Activated CD8-positive, alpha-beta T cell treated with anti-CD3 and anti-CD28 coated beads for 36 hours (primary cell): ENCODE results near the gene AOPEP. TPM values are rescaled to one million over a fixed set of nuclear protein-coding genes. Genes with fewer than 3 reads are reported as not detected.
"Not testable (repeated sequence)": the region's sequence is repeated elsewhere in the genome, so short reads cannot be mapped to it uniquely, and the experiment has no call there.

Experiments used
- ATAC-seq: fragments of 200-7000 bp; cut with Tn5 transposase; one replicate; pipeline ENCODE4 v1.10.0; 2021; ENCODE audit warnings: mild to moderate bottlenecking, moderate library complexity
- CTCF ChIA-PET: fragments of 350-600 bp; sonication (Branson Sonifier 250); formaldehyde crosslinking; loops from one replicate; lab custom pipeline; 2021; ENCODE audit warnings: antibody characterized with exemption; lab: Charles Lee
- POLR2A ChIA-PET: fragments of 350-600 bp; sonication (Branson Sonifier 250); formaldehyde crosslinking; loops from one replicate; lab custom pipeline; 2021; ENCODE audit warnings: antibody characterized with exemption; lab: Charles Lee
- DNase-seq: peaks from one replicate; pipeline ENCODE4 v3.0.0-alpha.2; 2020
- H3K27ac Mint-ChIP-seq: one replicate; pipeline ENCODE4 v1.8.0; 2021; ENCODE audit warnings: mild to moderate bottlenecking, mixed read lengths
- H3K27me3 Mint-ChIP-seq: one replicate; pipeline ENCODE4 v1.8.0; 2021; ENCODE audit warnings: mixed read lengths
- H3K36me3 Mint-ChIP-seq: one replicate; pipeline ENCODE4 v1.8.0; 2021; ENCODE audit warnings: low read depth, mixed read lengths
- H3K4me1 Mint-ChIP-seq: one replicate; pipeline ENCODE4 v1.8.0; 2021; ENCODE audit warnings: low read depth, mixed read lengths
- H3K4me3 Mint-ChIP-seq: one replicate; pipeline ENCODE4 v1.8.0; 2021; ENCODE audit warnings: mild to moderate bottlenecking, moderate library complexity, mixed read lengths
- H3K9me3 Mint-ChIP-seq: one replicate; pipeline ENCODE4 v1.8.0; 2021; ENCODE audit warnings: mixed read lengths
- CTCF ChIP-seq: fragments of 200-600 bp; IDR thresholded peaks from one replicate; pipeline ENCODE4 v1.8.0; 2022; ENCODE audit warnings: antibody characterized with exemption, mild to moderate bottlenecking
- intact Hi-C: fragments of 100-400 bp; cut with micrococcal nuclease; formaldehyde crosslinking; loops from one replicate; pipeline ENCODE4 v1.10.0; 2022
- total RNA-seq, 2 experiments: library from RNA; stranded (reverse); gene quantifications; one replicate each; pipeline ENCODE4 v1.2.3, GENCODE V29; 2021

The AOPEP gene
- total RNA-seq, 2 experiments from 2014 or later = 7.1 to 8.7 TPM

DNA sequence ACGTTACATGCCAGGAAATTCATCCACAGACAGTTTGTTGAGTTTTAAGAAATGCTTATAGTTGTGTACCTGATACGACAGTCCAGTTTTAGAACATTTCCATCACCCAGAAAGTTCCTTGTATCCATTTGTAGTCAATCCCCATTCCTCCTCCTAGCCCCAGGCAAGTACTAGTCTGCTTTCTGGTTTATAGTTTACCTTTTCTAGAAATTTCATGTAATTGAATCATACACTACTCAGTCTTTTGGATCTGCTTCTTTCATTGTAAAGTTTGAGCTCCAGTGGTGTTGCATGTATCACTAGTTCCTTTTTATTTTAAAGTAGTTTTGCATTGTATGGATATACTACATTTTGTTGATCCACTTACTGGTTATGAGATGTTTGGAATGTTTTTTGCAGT, 291.2 kb downstream of the AOPEP start:
- intact Hi-C loops = no loop called here
- DNase-seq = no peak
- no peak for ATAC-seq
- no peak for TF ChIP-seq CTCF
- CTCF ChIA-PET = no interaction called here
- POLR2A ChIA-PET = no interaction called here
- Mint-ChIP-seq H3K4me1 (peaks cover 2% of the 10 kb centered on the region), H3K27ac (no peak overlapping the region), H3K36me3 (peaks cover 2% of the 10 kb centered on the region), H3K9me3 (no peaks in the 10 kb centered on the region), H3K27me3 (no peaks in the 10 kb centered on the region), H3K4me3 (no peak overlapping the region)

GRCh38 chr9:95018099-95018936, 291.8 kb downstream of the AOPEP start:
- H3K36me3 Mint-ChIP-seq = peaks cover 2% of the 10 kb centered on the region
- ATAC-seq = peak; percentile 86
- no peak overlapping the region for H3K4me3 Mint-ChIP-seq
- H3K27me3 Mint-ChIP-seq = no peaks in the 10 kb centered on the region
- intact Hi-C loops = no loop called here
- no peaks in the 10 kb centered on the region for H3K9me3 Mint-ChIP-seq
- CTCF ChIA-PET = no interaction called here
- no peak overlapping the region for H3K27ac Mint-ChIP-seq
- POLR2A ChIA-PET = no interaction called here
- peaks cover 2% of the 10 kb centered on the region for H3K4me1 Mint-ChIP-seq
- TF ChIP-seq CTCF = no peak
- peak; percentile 57 for DNase-seq

DNA sequence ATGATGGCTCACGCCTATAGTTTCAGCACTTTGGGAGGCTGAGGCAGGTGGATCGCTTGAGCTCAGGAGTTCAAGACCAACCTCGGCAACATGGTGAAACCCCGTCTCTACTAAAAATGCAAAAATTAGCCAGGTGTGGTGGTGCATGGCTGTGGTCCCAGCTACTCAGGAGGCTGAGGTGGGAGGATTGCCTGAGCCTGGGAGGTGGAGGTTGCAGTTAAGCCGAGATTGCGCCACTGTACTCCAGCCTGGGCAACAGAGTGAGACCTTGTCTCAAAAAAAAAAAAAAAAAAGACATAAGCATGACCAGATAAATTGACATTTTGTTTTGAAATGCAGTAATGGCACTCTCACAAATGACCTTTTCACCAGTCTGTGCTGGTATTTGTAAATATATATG, 294.1 kb downstream of the AOPEP start:
- ATAC-seq, H3K4me1 Mint-ChIP-seq, DNase-seq, H3K4me3 Mint-ChIP-seq, CTCF ChIA-PET, H3K27me3 Mint-ChIP-seq, H3K27ac Mint-ChIP-seq, H3K9me3 Mint-ChIP-seq, H3K36me3 Mint-ChIP-seq, intact Hi-C loops: not testable (repeated sequence)
- POLR2A ChIA-PET = interaction anchor here (0.6 kb wide), 1 partner anchor 30 kb away, joined by 3 read pairs; no protein-coding TSS in a partner anchor

GRCh38 chr9:95021166-95021886, 294.8 kb downstream of the AOPEP start:
- ChIA-PET POLR2A (interaction anchor here (0.6 kb wide), 1 partner anchor 30 kb away, joined by 3 read pairs; no protein-coding TSS in a partner anchor), CTCF (no interaction called here)
- Mint-ChIP-seq H3K4me3 (no peak overlapping the region), H3K4me1 (peaks cover 2% of the 10 kb centered on the region), H3K36me3 (peaks cover 2% of the 10 kb centered on the region), H3K9me3 (no peaks in the 10 kb centered on the region), H3K27ac (no peak overlapping the region), H3K27me3 (no peaks in the 10 kb centered on the region)
- ATAC-seq (no peak), DNase-seq (no peak)
- intact Hi-C loops = no loop called here
- no peak for TF ChIP-seq CTCF

DNA sequence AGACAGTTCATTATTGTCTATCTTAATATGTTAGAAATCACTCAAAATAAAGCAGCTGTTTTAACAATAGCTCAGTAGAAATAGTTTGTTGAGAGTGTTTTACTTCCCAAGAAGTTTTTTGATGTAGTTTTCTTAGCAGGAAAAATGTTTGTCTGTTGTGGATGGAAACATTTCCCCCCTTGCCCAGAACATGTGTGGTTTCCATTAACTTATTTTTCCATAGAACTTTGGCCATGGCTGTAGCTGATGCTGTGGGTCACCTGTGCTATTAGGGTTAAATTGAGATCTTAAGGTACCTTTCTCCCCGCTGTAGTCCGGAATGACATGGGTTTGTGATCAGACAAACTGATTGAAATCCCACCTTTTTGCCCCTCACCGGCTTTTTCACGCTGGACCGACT, 296.2 kb downstream of the AOPEP start:
- CTCF ChIA-PET = no interaction called here

More for the DNA sequence above, 296.2 kb downstream of the AOPEP start:
- peaks cover 2% of the 10 kb centered on the region for H3K36me3 Mint-ChIP-seq
- POLR2A ChIA-PET = interaction anchor here (0.6 kb wide), 1 partner anchor 305 kb away, joined by 3 read pairs; no protein-coding TSS in a partner anchor
- peaks cover 2% of the 10 kb centered on the region for H3K4me1 Mint-ChIP-seq
- DNase-seq (no peak), ATAC-seq (no peak)
- intact Hi-C loops = no loop called here
- H3K4me3 Mint-ChIP-seq = no peak overlapping the region
- H3K9me3 Mint-ChIP-seq = no peaks in the 10 kb centered on the region
- H3K27me3 Mint-ChIP-seq = no peaks in the 10 kb centered on the region
- TF ChIP-seq CTCF = no peak
- H3K27ac Mint-ChIP-seq = no peak overlapping the region
